ENCODE measurements around the gene HK2. TPM values are rescaled to one million over a fixed set of nuclear protein-coding genes. Genes with fewer than 3 reads are reported as not detected.

Gene HK2
- total RNA-seq, 1 experiment from 2014 or later: 18.2 TPM

DNA sequence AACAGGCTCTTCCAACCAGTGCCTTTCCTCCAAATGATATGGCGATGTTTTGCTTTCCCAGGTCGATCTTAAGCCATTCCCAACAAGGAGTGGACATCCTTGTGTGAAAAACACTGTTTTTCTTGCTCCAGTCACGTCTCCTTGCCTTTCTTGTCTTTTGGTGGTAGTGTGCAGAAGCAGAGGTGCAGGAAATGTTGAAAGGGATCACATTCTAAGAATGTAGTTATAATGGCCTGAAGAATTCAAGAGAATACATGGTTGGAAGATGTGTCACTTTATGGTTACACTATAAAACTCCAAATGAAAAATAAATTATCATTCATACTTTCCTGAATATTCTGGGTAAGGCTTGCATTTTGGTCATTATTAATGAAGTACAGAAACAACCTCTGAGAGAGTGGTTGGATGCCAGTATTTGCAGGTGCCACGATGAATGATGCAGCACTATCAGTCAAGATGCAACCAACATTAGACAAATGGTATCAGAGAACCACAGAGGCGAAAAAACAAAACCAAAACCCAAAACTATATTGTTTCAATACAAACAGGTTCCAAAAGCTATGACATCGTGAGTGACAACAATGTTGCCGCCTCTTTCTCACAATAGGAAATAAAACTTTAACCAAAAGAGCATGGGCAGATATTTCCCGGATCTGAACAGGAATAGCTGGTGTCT, 97.0 kb downstream of the HK2 start:
- no peak for DNase-seq (ENCODE audit: low read depth)

- no peak for DNase-seq (ENCODE audit: low read depth)
These were observed 98.0 kb downstream of the HK2 start for GRCh38 chr2:74931940-74932339.

GRCh38 chr2:74935975-74936391, 102.1 kb downstream of the HK2 start:
- DNase-seq (ENCODE audit: low read depth): no peak

GRCh38 chr2:74937221-74937880, 103.4 kb downstream of the HK2 start:
- DNase-seq (ENCODE audit: low read depth): no peak

DNA sequence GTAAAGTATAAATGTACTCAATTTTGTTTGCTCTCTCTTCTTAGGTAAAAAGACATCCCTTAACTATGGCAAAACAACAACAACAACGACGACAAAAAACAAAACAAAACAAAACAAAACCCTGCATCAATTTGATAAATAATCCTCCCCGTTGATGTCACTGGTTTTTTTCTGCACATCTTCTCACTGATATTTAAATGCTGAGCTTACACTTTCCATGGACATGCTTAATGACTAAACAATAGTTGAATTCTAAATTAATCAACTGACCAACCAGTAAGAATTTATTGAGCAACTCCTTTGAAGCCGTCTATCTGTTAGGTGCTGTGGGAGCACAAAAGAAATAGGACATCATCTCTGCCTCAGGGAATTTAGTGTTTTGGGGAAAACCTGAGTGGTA, 104.3 kb downstream of the HK2 start:
- DNase-seq (ENCODE audit: low read depth): no peak

DNA sequence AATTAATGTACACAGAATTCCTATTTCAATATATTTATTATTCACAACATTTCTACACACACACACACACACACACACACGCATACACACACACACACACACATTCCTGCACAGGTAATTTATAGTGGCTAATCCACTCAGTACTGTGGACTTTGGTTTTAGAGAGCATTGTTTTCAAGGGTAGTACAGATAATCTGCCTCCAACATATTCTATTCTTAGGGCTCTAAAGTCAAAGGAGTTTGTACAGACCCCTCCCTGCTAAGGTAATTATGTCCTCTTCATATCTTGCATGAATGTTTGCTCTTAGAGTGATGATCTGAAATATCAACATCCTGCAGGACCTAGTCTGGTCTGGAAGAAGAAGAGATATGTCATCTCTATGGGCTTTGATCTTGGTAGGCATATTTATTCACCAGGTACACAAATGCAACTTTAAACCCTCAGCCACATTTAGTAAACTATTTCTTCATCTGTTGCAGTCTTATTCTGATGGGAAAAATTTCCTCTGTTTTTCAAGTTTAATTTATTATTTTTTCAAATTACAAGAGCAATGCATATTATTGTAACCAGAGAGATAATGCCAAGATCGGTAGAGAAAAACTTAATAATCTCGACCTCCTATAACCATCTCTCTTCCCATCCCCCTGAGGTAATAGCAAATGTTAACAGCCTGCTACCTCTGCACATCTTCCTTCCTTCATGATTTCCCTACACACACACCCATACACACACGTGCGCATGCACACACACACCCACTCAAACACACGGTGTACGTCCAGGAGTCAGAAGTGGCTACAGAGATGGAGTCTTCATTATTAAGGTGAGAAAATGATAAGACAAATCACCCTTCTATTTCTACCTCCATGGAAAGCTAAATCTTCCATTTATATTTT, 106.2 kb downstream of the HK2 start:
- DNase-seq (ENCODE audit: low read depth): no peak

- DNase-seq (ENCODE audit: low read depth): no peak
These were observed 107.4 kb downstream of the HK2 start for GRCh38 chr2:74941284-74941683.

GRCh38 chr2:74942263-74942662, 108.3 kb downstream of the HK2 start:
- DNase-seq (ENCODE audit: low read depth): no peak

Other genes starting within 250 kb of the HK2 start
- 0.03 and 0.13 TPM in 2 replicates for gene M1AP, start 185.8 kb upstream of the HK2 start, total RNA-seq (2014; rRNA removed; shearing (Covaris generic))
- 11.6 and 12.7 TPM in 2 replicates for gene SEMA4F, start 179.9 kb upstream of the HK2 start, total RNA-seq (2014; rRNA removed; shearing (Covaris generic))
- 49.3 and 87.5 TPM in 2 replicates for gene POLE4, start 124.5 kb downstream of the HK2 start, total RNA-seq (2014; rRNA removed; shearing (Covaris generic))